ENCODE data around the gene PTPRK.

Gene PTPRK

GRCh38 chr6:128209771-128210170, 310.6 kb downstream of the PTPRK start:
- Mint-ChIP-seq H3K4me3 (no peak overlapping the region), H3K27ac (no peak overlapping the region), H3K9me3 (ENCODE audit: low read depth) (no peaks in the 10 kb centered on the region), H3K4me1 (ENCODE audit: low read depth) (peaks cover 6% of the 10 kb centered on the region), H3K36me3 (peaks cover 11% of the 10 kb centered on the region), H3K27me3 (no peaks in the 10 kb centered on the region)

GRCh38 chr6:128208851-128209580, 311.4 kb downstream of the PTPRK start:
- no peaks in the 10 kb centered on the region for H3K27me3 Mint-ChIP-seq
- H3K27ac Mint-ChIP-seq: no peak overlapping the region
- peaks cover 5% of the 10 kb centered on the region for H3K4me1 Mint-ChIP-seq (ENCODE audit: low read depth)
- peaks cover 17% of the 10 kb centered on the region for H3K36me3 Mint-ChIP-seq
- no peaks in the 10 kb centered on the region for H3K9me3 Mint-ChIP-seq (ENCODE audit: low read depth)
- H3K4me3 Mint-ChIP-seq: no peak overlapping the region

- Mint-ChIP-seq H3K9me3 (ENCODE audit: low read depth) (no peaks in the 10 kb centered on the region), H3K27ac (no peak overlapping the region), H3K4me1 (ENCODE audit: low read depth) (peaks cover 2% of the 10 kb centered on the region), H3K36me3 (peaks cover 19% of the 10 kb centered on the region), H3K27me3 (no peaks in the 10 kb centered on the region), H3K4me3 (no peak overlapping the region)
Observed at GRCh38 chr6:128208078-128208477, 312.3 kb downstream of the PTPRK start.

GRCh38 chr6:128206610-128207426, 313.6 kb downstream of the PTPRK start:
- no peaks in the 10 kb centered on the region for H3K27me3 Mint-ChIP-seq
- no peaks in the 10 kb centered on the region for H3K9me3 Mint-ChIP-seq (ENCODE audit: low read depth)
- peaks cover 22% of the 10 kb centered on the region for H3K36me3 Mint-ChIP-seq
- peaks cover 2% of the 10 kb centered on the region for H3K4me1 Mint-ChIP-seq (ENCODE audit: low read depth)
- H3K27ac Mint-ChIP-seq: no peak overlapping the region
- no peak overlapping the region for H3K4me3 Mint-ChIP-seq

GRCh38 chr6:128204616-128205015, 315.8 kb downstream of the PTPRK start:
- Mint-ChIP-seq H3K4me1 (ENCODE audit: low read depth) (peaks cover 2% of the 10 kb centered on the region), H3K36me3 (peaks cover 17% of the 10 kb centered on the region), H3K9me3 (ENCODE audit: low read depth) (no peaks in the 10 kb centered on the region), H3K27me3 (no peaks in the 10 kb centered on the region), H3K27ac (no peak overlapping the region), H3K4me3 (no peak overlapping the region)

GRCh38 chr6:128202169-128202765, 318.1 kb downstream of the PTPRK start:
- Mint-ChIP-seq H3K4me1 (ENCODE audit: low read depth) (no peaks in the 10 kb centered on the region), H3K27ac (no peak overlapping the region), H3K27me3 (no peaks in the 10 kb centered on the region), H3K36me3 (peaks cover 10% of the 10 kb centered on the region), H3K4me3 (no peak overlapping the region), H3K9me3 (ENCODE audit: low read depth) (no peaks in the 10 kb centered on the region)

GRCh38 chr6:128200789-128201188, 319.6 kb downstream of the PTPRK start:
- Mint-ChIP-seq H3K36me3 (peaks cover 10% of the 10 kb centered on the region), H3K27me3 (no peaks in the 10 kb centered on the region), H3K4me1 (ENCODE audit: low read depth) (no peaks in the 10 kb centered on the region), H3K9me3 (ENCODE audit: low read depth) (no peaks in the 10 kb centered on the region), H3K27ac (no peak overlapping the region), H3K4me3 (no peak overlapping the region)

- H3K4me3 Mint-ChIP-seq: no peak overlapping the region
- H3K27ac Mint-ChIP-seq: no peak overlapping the region
- H3K9me3 Mint-ChIP-seq (ENCODE audit: low read depth): no peaks in the 10 kb centered on the region
- H3K27me3 Mint-ChIP-seq: no peaks in the 10 kb centered on the region
- H3K36me3 Mint-ChIP-seq: peaks cover 10% of the 10 kb centered on the region
- no peaks in the 10 kb centered on the region for H3K4me1 Mint-ChIP-seq (ENCODE audit: low read depth)
Observed at GRCh38 chr6:128199461-128199860, 320.9 kb downstream of the PTPRK start.

- Mint-ChIP-seq H3K9me3 (ENCODE audit: low read depth) (no peaks in the 10 kb centered on the region), H3K4me1 (ENCODE audit: low read depth) (no peaks in the 10 kb centered on the region), H3K27me3 (no peaks in the 10 kb centered on the region), H3K27ac (no peak overlapping the region), H3K4me3 (no peak overlapping the region), H3K36me3 (peaks cover 7% of the 10 kb centered on the region)
Observed at GRCh38 chr6:128192972-128193371, 327.4 kb downstream of the PTPRK start.

GRCh38 chr6:128188678-128189077, 331.7 kb downstream of the PTPRK start:
- H3K4me3 Mint-ChIP-seq: no peak overlapping the region
- peaks cover 1% of the 10 kb centered on the region for H3K4me1 Mint-ChIP-seq (ENCODE audit: low read depth)
- H3K27me3 Mint-ChIP-seq: no peaks in the 10 kb centered on the region
- peaks cover 12% of the 10 kb centered on the region for H3K36me3 Mint-ChIP-seq
- no peaks in the 10 kb centered on the region for H3K9me3 Mint-ChIP-seq (ENCODE audit: low read depth)
- H3K27ac Mint-ChIP-seq: no peak overlapping the region

GRCh38 chr6:128186729-128187128, 333.7 kb downstream of the PTPRK start:
- Mint-ChIP-seq H3K4me1 (ENCODE audit: low read depth) (peaks cover 1% of the 10 kb centered on the region), H3K9me3 (ENCODE audit: low read depth) (no peaks in the 10 kb centered on the region), H3K27me3 (no peaks in the 10 kb centered on the region), H3K27ac (no peak overlapping the region), H3K36me3 (peaks cover 11% of the 10 kb centered on the region), H3K4me3 (no peak overlapping the region)

GRCh38 chr6:128179876-128180438, 340.4 kb downstream of the PTPRK start:
- Mint-ChIP-seq H3K36me3 (peaks cover 9% of the 10 kb centered on the region), H3K4me3 (no peak overlapping the region)

GRCh38 chr6:128174724-128175123, 345.7 kb downstream of the PTPRK start:
- Mint-ChIP-seq H3K36me3 (no peaks in the 10 kb centered on the region), H3K27me3 (no peaks in the 10 kb centered on the region), H3K9me3 (ENCODE audit: low read depth) (no peaks in the 10 kb centered on the region), H3K4me3 (no peak overlapping the region), H3K4me1 (ENCODE audit: low read depth) (no peaks in the 10 kb centered on the region), H3K27ac (no peak overlapping the region)

More at GRCh38 chr6:128179876-128180438, 340.4 kb downstream of the PTPRK start:
- no peaks in the 10 kb centered on the region for H3K27me3 Mint-ChIP-seq
- H3K4me1 Mint-ChIP-seq (ENCODE audit: low read depth): peaks cover 6% of the 10 kb centered on the region
- no peak overlapping the region for H3K27ac Mint-ChIP-seq
- H3K9me3 Mint-ChIP-seq (ENCODE audit: low read depth): no peaks in the 10 kb centered on the region

GRCh38 chr6:128172752-128173682, 347.4 kb downstream of the PTPRK start:
- no peaks in the 10 kb centered on the region for H3K27me3 Mint-ChIP-seq
- H3K27ac Mint-ChIP-seq: no peak overlapping the region
- no peak overlapping the region for H3K4me3 Mint-ChIP-seq
- no peaks in the 10 kb centered on the region for H3K36me3 Mint-ChIP-seq
- H3K9me3 Mint-ChIP-seq (ENCODE audit: low read depth): no peaks in the 10 kb centered on the region
- H3K4me1 Mint-ChIP-seq (ENCODE audit: low read depth): no peaks in the 10 kb centered on the region
